Glutamatergic neuron (in vitro differentiated cells): Measurements from ENCODE around the gene SLC35A3. TPM values are rescaled to one million over a fixed set of nuclear protein-coding genes. Genes with fewer than 3 reads are reported as not detected.

Experiments used
- DNase-seq: peaks from one replicate; pipeline ENCODE4 v3.0.0; 2022
- H3K27ac Mint-ChIP-seq: one replicate; pipeline ENCODE4 v1.8.0; 2020; ENCODE audit warnings: mild to moderate bottlenecking, mixed read lengths, inconsistent platforms; ENCODE audit not compliant: unreplicated experiment
- H3K27me3 Mint-ChIP-seq: one replicate; pipeline ENCODE4 v1.8.0; 2020; ENCODE audit warnings: mild to moderate bottlenecking, moderate library complexity, mixed read lengths, inconsistent platforms; ENCODE audit not compliant: unreplicated experiment
- H3K36me3 Mint-ChIP-seq: one replicate; pipeline ENCODE4 v1.8.0; 2020; ENCODE audit warnings: mild to moderate bottlenecking, mixed read lengths, inconsistent platforms; ENCODE audit not compliant: unreplicated experiment
- H3K4me1 Mint-ChIP-seq: one replicate; pipeline ENCODE4 v1.8.0; 2020; ENCODE audit warnings: mild to moderate bottlenecking, low read depth, mixed read lengths, inconsistent platforms; ENCODE audit not compliant: unreplicated experiment
- H3K4me3 Mint-ChIP-seq: one replicate; pipeline ENCODE4 v1.8.0; 2020; ENCODE audit warnings: mild to moderate bottlenecking, mixed read lengths, inconsistent platforms; ENCODE audit not compliant: unreplicated experiment
- H3K9me3 Mint-ChIP-seq: one replicate; pipeline ENCODE4 v1.8.0; 2020; ENCODE audit warnings: mild to moderate bottlenecking, moderate library complexity, mixed read lengths, inconsistent platforms; ENCODE audit not compliant: unreplicated experiment
- CTCF ChIP-seq: fragments of 200-600 bp; sonication (generic); IDR thresholded peaks from one replicate; pipeline ENCODE4 v1.5.0; 2021; ENCODE audit not compliant: partially characterized antibody, unreplicated experiment
- total RNA-seq: library from RNA; stranded (reverse); fragmentation: NEBNext Ultra II Directional; extraction: Animal tissue kit (Norgen Biotek cat#: 25700); gene quantifications from one replicate; pipeline ENCODE4 v1.2.1, GENCODE V29; 2021; ENCODE audit not compliant: unreplicated experiment

Gene SLC35A3
- total RNA-seq, 1 donor from 2014 or later = 7.7 TPM

- no peak for DNase-seq
- H3K27ac Mint-ChIP-seq = no peak overlapping the region
- no peaks in the 10 kb centered on the region for H3K9me3 Mint-ChIP-seq
- peaks cover 2% of the 10 kb centered on the region for H3K27me3 Mint-ChIP-seq
- H3K36me3 Mint-ChIP-seq = peaks cover 9% of the 10 kb centered on the region
- TF ChIP-seq CTCF = no peak
- H3K4me3 Mint-ChIP-seq = no peak overlapping the region
- no peaks in the 10 kb centered on the region for H3K4me1 Mint-ChIP-seq
Measured at GRCh38 chr1:100074604-100075395, 105.0 kb downstream of the SLC35A3 start.

- H3K36me3 Mint-ChIP-seq = peaks cover 9% of the 10 kb centered on the region
- no peak for DNase-seq
- TF ChIP-seq CTCF = no peak
- peaks cover 2% of the 10 kb centered on the region for H3K27me3 Mint-ChIP-seq
- no peaks in the 10 kb centered on the region for H3K9me3 Mint-ChIP-seq
- no peak overlapping the region for H3K27ac Mint-ChIP-seq
- no peak overlapping the region for H3K4me3 Mint-ChIP-seq
- no peaks in the 10 kb centered on the region for H3K4me1 Mint-ChIP-seq
Measured at GRCh38 chr1:100075773-100076172, 106.0 kb downstream of the SLC35A3 start.

- DNase-seq = no peak
- peaks cover 2% of the 10 kb centered on the region for H3K27me3 Mint-ChIP-seq
- no peak overlapping the region for H3K27ac Mint-ChIP-seq
- no peak overlapping the region for H3K4me3 Mint-ChIP-seq
- H3K4me1 Mint-ChIP-seq = no peaks in the 10 kb centered on the region
- TF ChIP-seq CTCF = no peak
- H3K9me3 Mint-ChIP-seq = no peaks in the 10 kb centered on the region
- H3K36me3 Mint-ChIP-seq = peaks cover 9% of the 10 kb centered on the region
Measured at GRCh38 chr1:100076319-100076718, 106.5 kb downstream of the SLC35A3 start.

GRCh38 chr1:100076744-100077143 lies 106.9 kb downstream of the SLC35A3 start:
- Mint-ChIP-seq H3K27me3 (peaks cover 2% of the 10 kb centered on the region), H3K27ac (no peak overlapping the region), H3K4me1 (no peaks in the 10 kb centered on the region), H3K36me3 (peaks cover 9% of the 10 kb centered on the region), H3K9me3 (no peaks in the 10 kb centered on the region), H3K4me3 (no peak overlapping the region)
- no peak for DNase-seq
- TF ChIP-seq CTCF = no peak

- Mint-ChIP-seq H3K27me3 (no peaks in the 10 kb centered on the region), H3K36me3 (peaks cover 9% of the 10 kb centered on the region), H3K27ac (no peak overlapping the region), H3K4me1 (no peaks in the 10 kb centered on the region), H3K9me3 (no peaks in the 10 kb centered on the region), H3K4me3 (no peak overlapping the region)
- no peak for DNase-seq
- no peak for TF ChIP-seq CTCF
Measured at GRCh38 chr1:100077531-100077930, 107.7 kb downstream of the SLC35A3 start.
